Measurements from ENCODE around the gene ARID1B.

ARID1B gene

GRCh38 chr6:157054531-157054979, 277.4 kb downstream of the ARID1B start:
- DNase-seq (ENCODE audit: low spot score): no peak

GRCh38 chr6:157055863-157056262, 278.7 kb downstream of the ARID1B start:
- no peak for DNase-seq (ENCODE audit: low spot score)

GRCh38 chr6:157056275-157056674, 279.1 kb downstream of the ARID1B start:
- no peak for DNase-seq (ENCODE audit: low spot score)

DNA sequence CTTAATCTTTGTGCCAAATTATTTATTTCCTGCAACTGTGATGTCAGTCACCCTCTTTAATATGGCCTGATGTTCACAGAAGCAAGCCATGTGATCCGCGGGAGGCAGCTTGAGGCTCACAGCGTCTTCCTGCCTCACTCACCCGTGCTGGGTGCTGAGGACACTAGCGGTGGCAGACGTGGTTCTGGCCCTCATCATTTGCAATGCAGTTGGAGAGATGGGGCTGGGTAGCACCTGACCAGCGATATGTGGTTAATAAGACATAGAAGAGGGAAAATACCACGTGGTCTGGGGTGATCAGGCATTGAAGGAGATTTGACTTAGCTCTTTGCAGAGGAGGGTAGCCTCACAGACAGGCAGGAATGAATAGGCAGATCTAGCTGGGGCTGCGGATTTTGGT, 281.4 kb downstream of the ARID1B start:
- DNase-seq (ENCODE audit: low spot score): no peak

- DNase-seq (ENCODE audit: low spot score): no peak
Measured at GRCh38 chr6:157059781-157060180, 282.6 kb downstream of the ARID1B start.

- no peak for DNase-seq (ENCODE audit: low spot score)
Measured at GRCh38 chr6:157060440-157060952, 283.3 kb downstream of the ARID1B start.

DNA sequence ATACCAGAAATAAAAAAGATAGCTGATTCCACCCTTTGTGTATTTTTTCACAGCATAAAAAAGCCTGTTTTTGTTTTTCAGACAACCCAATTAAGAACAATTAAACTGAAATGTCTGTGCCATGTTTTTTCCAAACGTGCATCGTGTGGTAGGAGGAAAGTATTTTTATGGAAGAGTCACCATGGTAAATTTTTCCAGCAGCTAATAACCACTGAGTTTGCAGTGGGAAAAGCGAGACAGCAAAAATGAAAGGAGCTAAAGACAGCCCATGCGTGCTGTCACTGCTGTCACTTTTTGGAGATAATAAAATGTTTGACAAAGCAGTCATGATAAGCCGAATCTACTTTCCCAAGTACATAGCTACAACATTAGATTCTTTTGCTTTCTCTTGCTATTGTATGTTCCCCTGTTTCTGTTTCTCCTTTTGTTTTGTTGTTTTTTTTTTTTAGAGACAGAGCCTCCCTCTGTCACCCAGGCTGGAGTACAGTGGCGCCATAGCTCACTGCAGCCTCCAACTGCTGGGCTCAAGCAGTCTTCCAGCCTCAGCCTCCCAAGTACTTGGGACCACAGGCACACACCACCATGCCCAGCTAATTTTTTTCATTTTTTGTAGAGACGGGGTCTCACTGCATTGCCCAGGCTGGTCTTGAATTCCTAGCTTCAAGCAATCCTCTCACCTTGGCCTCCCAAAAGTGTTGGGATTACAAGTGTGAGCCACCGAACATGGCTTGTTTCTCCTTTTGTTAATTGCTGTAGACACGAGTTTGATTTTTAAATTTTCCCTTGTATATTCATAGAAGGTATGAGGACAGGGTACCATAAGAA, 284.8 kb downstream of the ARID1B start:
- no peak for DNase-seq (ENCODE audit: low spot score)

DNA sequence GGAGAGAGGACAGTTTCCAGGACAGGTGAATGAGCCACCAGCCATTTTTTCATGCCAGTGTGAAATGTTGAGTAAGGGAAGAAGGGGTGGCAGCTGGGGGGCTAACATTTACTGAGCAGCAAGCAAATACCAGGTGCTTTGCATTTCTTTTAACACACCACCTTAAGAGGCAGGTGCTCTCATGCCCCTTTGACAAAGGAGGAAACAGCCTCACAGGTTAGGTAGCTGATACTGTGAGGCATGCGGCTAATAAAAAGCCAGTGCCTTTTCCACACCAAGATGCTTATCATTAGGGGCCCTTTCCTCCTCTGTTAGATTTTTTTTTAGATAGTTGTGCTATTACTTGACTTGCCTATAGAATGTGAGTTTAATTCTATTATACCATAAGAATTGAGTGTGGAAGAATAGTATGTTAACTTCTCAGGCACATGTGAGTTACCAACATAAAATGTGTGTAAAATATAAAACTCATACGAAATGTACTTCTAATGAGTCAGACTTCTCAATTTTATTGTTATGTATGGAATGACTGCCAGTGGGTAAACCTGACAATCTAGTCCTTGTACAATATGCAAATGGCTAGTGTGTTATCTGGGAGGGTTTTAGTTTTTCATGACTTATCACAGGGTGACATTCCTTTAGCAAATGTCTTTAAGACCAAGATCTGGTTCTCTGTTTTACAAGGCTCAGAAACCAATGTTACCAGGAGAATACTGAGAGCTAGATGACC, 286.2 kb downstream of the ARID1B start:
- no peak for DNase-seq (ENCODE audit: low spot score)

DNA sequence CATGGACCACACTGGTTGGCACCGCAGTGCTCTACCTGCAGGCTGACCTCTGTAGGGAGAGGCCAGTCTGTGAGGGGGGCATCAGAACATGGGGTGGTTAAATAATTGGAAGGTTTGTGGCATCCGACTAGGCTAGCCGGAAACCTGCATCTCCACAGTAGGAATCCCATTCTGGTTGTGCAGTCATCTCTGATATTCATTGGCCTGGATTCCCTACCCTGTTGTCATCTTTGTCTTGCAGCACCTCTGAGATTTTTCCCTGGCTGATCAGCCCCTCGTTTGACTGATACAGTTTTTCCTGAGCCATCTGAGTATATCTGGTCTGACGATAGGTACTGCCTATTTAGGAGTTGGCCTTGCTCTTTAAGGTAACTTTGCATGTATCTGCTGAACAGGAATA, 286.7 kb downstream of the ARID1B start:
- no peak for DNase-seq (ENCODE audit: low spot score)

DNA sequence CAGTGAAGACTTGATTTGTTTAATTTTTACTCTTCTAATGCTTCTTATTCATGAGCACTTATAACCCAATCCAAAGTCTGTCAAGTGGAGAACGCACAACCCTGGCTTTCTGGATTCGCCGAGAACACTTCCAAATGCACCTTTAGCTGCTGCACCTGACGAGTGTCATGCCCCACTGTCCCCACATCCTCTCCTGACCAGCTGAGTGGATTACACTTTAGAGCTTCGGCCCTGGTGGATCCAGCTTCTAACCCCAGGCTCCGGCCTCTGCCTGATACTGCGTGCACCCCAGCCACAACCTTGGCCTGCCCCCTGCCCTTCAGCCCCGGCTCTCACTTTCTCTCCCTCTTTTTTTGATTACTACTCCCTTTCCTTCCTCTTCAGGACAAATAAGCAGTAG, 287.3 kb downstream of the ARID1B start:
- DNase-seq (ENCODE audit: low spot score): no peak

- no peak for DNase-seq (ENCODE audit: low spot score)
Measured at GRCh38 chr6:157065366-157065765, 288.2 kb downstream of the ARID1B start.

- DNase-seq (ENCODE audit: low spot score): no peak
Measured at GRCh38 chr6:157066781-157067491, 289.8 kb downstream of the ARID1B start.

GRCh38 chr6:157067507-157067906, 290.3 kb downstream of the ARID1B start:
- DNase-seq (ENCODE audit: low spot score): no peak

GRCh38 chr6:157068691-157069324, 291.6 kb downstream of the ARID1B start:
- DNase-seq (ENCODE audit: low spot score): peak; percentile 29

GRCh38 chr6:157069585-157069984, 292.4 kb downstream of the ARID1B start:
- DNase-seq (ENCODE audit: low spot score): no peak

- no peak for DNase-seq (ENCODE audit: low spot score)
Measured at GRCh38 chr6:157070403-157071107, 293.4 kb downstream of the ARID1B start.

DNA sequence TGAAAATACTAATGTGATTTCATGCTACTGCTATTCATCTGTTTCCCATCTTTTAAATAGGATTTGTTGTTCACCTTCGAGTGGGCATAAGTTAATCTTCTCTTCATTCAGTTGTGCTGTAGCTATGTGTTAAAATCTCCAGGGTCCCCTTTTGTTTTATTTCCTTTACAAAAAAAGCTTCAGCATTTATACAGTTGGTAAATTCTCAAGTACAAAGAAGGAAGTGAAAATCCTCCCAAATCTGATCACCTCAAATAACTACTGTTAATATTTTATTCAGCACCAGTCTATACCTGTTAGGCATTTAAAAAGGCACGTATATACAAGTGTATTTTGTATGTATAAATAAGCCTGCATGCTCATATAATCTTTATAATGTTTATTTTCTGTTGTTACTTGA, 294.9 kb downstream of the ARID1B start:
- DNase-seq (ENCODE audit: low spot score): no peak

DNA sequence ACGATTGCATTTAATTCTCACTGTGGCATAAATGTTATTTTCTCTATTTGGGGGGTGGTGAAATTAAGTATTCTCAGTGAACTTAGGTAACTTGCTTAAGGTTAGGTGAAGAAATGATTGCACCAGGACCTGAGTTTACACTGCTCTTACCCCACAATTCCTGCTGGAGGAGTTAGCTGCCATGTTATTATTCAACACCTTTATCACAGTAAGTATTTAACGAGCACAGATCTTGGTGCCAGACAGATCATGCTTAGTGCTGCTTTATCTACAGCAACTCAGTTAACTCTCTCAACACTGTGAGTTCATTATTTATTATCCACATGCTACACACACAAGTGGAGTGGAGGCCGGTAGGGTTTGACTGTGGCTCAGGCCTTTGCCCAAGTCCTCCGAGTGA, 296.4 kb downstream of the ARID1B start:
- DNase-seq (ENCODE audit: low spot score): no peak

DNA sequence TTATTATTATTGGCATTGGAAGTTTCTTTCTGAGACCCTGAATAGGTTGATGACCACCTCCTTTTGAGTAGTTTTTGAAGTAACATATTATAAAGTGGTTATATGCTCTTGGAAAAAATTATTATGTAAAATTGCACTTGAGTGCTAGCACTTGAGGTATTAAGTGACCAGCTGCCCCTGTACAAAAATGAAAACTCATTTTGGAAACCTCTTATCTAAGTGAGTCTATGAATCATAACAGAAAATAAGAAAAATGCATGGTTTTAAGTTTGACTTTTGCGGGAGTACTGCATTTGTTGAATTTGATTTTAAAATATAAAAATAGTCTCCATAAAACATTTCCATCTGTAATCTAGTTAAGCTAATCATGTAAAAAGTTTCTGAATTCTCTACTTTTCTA, 297.8 kb downstream of the ARID1B start:
- DNase-seq (ENCODE audit: low spot score): no peak

GRCh38 chr6:157075549-157076450, 298.6 kb downstream of the ARID1B start:
- no peak for DNase-seq (ENCODE audit: low spot score)

Data from SW480 (cell line).